NT2/D1 (cell line): ENCODE data around the gene HLA-DQA2.

Experiments
- SUZ12 ChIP-seq: IDR thresholded peaks from 2 replicates; pipeline ENCODE4 v1.6.1; 2011; ENCODE audit not compliant: insufficient read length, insufficient read depth; ENCODE audit errors: extremely low read depth
- YY1 ChIP-seq: IDR thresholded peaks from 2 replicates; pipeline ENCODE4 v1.6.1; 2011; ENCODE audit not compliant: insufficient read length, insufficient read depth

GRCh38 chr6:32759669-32760068 is 18.5 kb downstream of the HLA-DQA2 start:
- no peak for TF ChIP-seq YY1
- no peak for TF ChIP-seq SUZ12
